Measurements from ENCODE around the gene DDHD1.
"Not testable (repeated sequence)": the region's sequence is repeated elsewhere in the genome, so short reads cannot be mapped to it uniquely, and the experiment has no call there.

Gene DDHD1

DNA sequence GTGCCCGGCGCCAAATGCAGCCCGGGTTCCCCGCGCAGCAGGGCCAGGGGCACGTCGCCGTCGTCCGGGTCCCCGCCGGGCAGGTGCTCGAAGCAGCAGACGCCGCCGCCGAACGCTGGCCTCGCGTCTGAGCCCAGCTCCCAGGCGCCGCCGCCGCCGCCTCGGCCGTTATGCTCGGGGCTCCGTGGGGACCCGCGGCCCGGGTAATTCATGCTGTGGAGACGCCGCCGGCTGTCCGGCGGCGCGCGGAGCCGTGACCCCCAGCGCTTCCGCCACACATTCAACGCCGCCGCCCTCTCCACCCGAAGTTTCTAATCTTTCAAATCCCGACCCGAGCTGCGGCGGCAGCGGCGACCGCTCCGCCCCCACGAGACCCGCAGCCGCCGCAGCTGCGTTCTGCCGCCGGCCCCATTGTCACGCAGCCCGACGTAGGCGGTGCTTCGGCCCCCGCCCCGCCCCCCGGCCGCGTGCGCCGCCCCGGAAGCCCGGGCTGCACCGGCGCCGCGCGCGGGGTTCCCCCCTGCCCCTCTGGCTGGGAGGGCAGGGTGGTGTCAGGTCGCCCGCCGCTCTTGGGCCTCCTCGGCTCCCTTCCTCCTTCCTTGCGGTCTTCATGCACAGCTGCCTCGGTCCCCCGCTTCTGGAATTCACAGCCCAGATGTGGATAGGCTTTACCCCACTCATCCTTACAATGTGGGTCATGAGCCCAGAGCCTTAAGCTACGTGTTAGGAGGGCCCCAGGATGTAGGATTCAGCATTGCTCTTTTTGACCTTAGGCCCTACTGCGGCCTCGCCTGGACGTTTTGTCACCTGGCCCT is at the start of gene DDHD1:
DDHD1 (minus strand) TSS at position 437 of the 815 bp plus-strand sequence; CDS start at position 212, 225 bp downstream.
- in situ Hi-C loops (cut with MboI; ENCODE audit: low sequenced_read_pairs) = no loop called here

DNA sequence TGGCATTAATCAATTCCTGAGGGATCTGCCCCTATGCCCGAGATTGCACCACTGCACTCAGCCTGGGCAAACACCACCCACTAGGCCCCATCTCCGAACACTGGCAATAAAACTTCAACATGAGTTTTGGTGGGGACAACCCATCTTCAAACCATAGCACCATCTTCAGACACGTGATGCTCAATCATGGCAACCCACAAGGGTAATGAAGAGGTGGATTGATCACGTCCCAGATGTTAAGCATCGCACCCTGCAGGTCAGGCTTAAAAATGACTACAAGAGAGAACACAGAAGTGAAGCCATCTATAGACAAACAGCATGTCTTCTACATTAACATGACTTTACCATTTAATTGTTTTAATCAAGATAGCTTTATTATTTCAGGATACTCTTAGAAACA is 42.8 kb upstream of the DDHD1 start:
- in situ Hi-C loops (cut with MboI; ENCODE audit: low sequenced_read_pairs) = no loop called here

DNA sequence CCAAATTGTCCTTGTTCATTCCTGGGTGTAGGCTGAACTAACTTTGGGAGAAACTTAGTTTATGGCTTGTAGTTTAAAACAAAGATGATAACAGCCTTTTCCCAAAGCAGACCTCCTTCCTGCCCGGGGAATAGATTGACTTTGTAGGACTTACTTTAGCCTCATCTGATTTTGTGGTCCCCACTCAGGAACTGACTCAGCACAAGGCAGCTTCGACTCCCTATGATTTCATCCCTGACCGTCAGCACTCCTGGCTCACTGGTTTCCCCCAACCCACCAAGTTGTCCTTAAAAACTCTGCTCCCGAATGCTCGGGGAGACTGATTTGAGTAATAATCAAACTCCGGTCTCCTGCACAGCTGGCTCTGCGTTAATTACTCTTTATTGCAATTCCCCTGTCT is 40.1 kb upstream of the DDHD1 start:
- in situ Hi-C loops (cut with MboI; ENCODE audit: low sequenced_read_pairs) = no loop called here

DNA sequence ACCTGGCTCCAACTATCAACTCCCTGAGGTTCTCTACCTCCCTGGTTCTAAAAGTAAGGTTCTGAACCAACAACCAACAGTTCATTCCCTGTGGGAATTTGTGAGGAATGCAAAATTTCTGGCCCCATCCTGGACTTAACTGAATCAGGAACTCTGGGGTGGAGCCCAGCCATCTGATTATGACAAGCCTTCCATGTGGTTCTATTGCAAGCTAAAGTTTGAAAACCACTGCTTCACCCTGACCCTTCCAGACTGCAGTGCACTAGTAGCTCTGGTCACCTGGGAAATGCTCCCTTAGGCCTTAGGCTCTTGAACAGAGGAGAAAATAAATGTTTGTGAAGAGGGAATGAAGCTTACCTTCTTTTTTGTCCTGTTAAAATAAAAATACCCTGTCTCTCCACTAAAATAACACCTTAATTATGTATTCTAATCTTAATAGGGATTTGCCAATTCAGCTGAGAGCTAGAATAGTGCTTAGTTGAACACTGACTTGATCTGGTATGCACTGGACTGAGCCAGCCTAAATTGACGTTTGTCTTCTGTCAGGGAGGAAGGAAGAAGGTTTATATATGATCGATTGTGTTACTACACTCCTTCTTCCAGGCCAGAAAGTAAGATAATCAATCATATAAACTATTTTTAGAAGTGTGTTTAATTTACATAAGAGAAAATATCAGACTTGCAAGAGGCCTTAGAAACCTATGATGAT is 39.1 kb upstream of the DDHD1 start:
- in situ Hi-C loops (cut with MboI; ENCODE audit: low sequenced_read_pairs) = no loop called here

GRCh38 chr14:53190938-53191337 is 37.8 kb upstream of the DDHD1 start:
- in situ Hi-C loops (cut with MboI; ENCODE audit: low sequenced_read_pairs) = no loop called here

- in situ Hi-C loops (cut with MboI; ENCODE audit: low sequenced_read_pairs) = no loop called here
Measured at GRCh38 chr14:53187921-53188463, 34.9 kb upstream of the DDHD1 start.

- in situ Hi-C loops (cut with MboI; ENCODE audit: low sequenced_read_pairs) = no loop called here
Measured at GRCh38 chr14:53186532-53186931, 33.4 kb upstream of the DDHD1 start.

DNA sequence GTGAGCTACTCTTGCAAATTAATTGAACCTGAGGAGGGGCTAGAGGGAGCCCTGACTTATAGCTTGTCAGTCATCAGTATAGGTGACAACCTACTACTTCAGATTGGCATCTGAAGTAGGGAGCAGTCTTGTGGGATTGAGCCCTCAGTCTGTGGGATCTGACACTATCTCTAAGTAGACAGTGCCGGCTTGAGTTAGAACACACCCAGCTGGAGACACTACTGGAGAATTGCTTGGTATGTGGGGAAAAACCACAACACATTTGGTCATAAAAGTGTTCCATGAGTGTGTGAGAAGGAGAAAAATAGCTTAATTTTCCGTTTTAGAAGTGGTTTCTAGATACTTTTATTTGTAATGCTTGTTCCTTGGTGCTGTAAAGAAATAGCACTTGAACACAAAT is 30.5 kb upstream of the DDHD1 start:
- in situ Hi-C loops (cut with MboI; ENCODE audit: low sequenced_read_pairs) = no loop called here

DNA sequence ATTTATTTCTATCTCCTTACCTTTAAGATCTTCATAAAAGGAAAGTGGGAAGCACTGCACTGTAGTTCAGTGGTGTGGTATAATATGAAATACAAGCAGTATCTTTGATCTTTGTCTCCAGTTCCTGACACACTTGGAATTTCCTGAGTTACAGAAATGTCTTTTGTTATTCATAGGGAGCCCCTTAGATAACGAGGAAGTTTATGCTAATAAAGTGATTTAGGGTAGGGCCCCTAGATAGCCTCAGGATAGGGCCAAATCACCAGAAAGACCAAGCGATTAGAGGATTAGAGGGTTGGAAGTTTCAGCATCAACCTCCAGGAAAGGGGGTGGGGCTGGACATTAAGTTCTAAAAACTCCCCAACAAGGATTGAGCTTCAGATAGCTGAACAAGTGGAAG is 29.9 kb upstream of the DDHD1 start:
- in situ Hi-C loops (cut with MboI; ENCODE audit: low sequenced_read_pairs) = no loop called here

GRCh38 chr14:53181463-53182081 is 28.4 kb upstream of the DDHD1 start:
- in situ Hi-C loops (cut with MboI; ENCODE audit: low sequenced_read_pairs) = not testable (repeated sequence)

- in situ Hi-C loops (cut with MboI; ENCODE audit: low sequenced_read_pairs) = no loop called here
Measured at GRCh38 chr14:53180272-53181221, 27.4 kb upstream of the DDHD1 start.

- in situ Hi-C loops (cut with MboI; ENCODE audit: low sequenced_read_pairs) = not testable (repeated sequence)
Measured at GRCh38 chr14:53179486-53180005, 26.4 kb upstream of the DDHD1 start.

- in situ Hi-C loops (cut with MboI; ENCODE audit: low sequenced_read_pairs) = no loop called here
Measured at GRCh38 chr14:53175375-53175774, 22.3 kb upstream of the DDHD1 start.

DNA sequence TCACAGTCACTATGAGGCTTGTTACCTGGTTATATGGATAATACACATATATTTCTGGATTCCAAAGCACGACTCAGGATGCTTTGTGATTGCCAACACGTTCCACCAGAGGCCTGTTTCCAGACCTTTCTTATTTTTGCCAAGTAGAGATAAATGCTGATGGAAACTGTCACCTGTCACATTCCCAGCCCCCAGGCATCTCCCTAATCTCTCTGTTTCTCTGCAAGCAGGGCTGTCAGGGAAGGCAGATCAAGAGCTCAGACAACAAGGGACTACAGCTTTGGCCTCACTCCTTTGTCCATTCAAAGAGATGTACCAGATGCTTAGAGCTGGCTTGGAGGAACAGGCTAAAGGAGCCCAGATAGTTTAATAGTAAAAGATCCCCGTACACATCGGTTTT is 21.8 kb upstream of the DDHD1 start:
- in situ Hi-C loops (cut with MboI; ENCODE audit: low sequenced_read_pairs) = no loop called here

GRCh38 chr14:53168786-53169185 is 15.7 kb upstream of the DDHD1 start:
- in situ Hi-C loops (cut with MboI; ENCODE audit: low sequenced_read_pairs) = no loop called here

- in situ Hi-C loops (cut with MboI; ENCODE audit: low sequenced_read_pairs) = no loop called here
Measured at GRCh38 chr14:53167602-53168328, 14.6 kb upstream of the DDHD1 start.

DNA sequence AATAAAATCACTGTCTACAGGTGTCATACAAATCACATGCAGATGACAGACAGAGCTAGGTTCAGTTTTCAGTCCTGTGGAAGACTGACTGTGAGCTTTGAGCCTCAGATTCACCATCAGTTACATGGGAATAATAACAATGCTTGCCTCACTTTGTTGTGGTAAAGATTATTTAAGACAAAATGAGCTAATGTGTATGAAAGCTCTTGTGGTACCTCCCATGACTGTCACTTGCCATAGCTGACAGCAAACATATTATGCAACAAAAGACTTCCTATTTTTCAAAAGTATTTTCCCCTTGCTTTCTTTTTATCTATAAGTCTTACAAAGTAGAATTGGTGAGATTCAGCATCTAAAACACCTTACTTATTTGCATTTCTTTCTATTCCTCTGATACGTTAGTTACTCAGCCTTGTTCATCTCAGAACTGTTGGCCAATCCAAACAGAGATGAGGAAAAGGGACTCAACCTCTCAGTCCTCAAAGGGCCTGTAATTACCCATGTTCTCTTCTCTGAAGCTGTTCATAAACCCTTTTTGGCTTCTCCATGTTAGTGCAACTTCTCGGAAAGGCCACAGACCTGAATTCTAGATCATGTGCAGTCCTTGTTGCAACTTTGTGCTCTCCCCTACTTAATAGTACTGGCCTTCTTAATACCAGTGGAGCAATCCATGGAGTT is 8.8 kb upstream of the DDHD1 start:
- in situ Hi-C loops (cut with MboI; ENCODE audit: low sequenced_read_pairs) = no loop called here

DNA sequence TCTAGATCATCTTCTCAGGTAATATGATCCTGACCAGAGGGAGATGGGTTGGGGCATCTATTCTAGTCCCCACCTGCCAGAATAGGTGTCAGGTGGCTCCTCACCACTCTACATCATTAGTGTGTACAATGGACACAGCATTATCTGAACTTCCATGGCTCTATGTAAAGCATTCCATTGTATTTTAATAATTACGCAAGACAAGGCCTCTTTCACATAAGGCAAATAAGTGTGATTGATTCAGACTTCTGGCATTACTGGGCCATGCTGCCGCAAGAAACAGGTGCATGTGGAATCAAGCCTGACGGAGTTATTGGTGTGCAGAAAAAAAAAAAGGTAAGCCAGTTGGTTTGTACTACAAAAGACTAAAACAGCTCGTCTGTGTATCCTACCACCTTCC is 3.1 kb upstream of the DDHD1 start:
- in situ Hi-C loops (cut with MboI; ENCODE audit: low sequenced_read_pairs) = no loop called here

GRCh38 chr14:53153702-53154112 is 584 bp upstream of the DDHD1 start:
- in situ Hi-C loops (cut with MboI; ENCODE audit: low sequenced_read_pairs) = no loop called here

All from HL-60/S4 treated with retinoic acid at 250 ng/mL for 4 days and 3 days (cell line).